AG20443 (cell line): ENCODE data around the gene PRSS27.

ENCODE experiments used
- DNase-seq: peaks from one replicate; pipeline ENCODE4 v3.0.0; 2012; ENCODE audit warnings: low spot score, mixed read lengths

The PRSS27 gene

DNA sequence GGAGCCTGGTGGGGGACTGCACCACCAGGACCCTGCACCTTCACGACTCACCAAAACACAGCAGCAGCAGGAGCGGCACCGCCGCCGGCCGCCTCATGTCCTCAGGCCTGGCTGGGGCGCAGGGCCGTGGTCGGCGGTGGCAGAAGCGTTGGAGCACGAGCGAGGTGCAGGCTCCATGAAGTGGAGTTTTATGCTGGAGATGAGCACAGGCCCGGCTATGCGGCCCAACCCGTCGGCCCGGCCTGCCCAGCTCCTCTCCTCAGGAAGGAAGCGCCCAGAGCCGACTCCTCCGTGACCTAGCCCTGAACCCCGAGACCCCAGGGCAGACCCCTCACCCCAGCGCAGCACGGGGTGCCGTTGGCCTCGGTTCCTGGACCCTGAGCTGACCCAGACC lies at the start of gene PRSS27:
Gene PRSS27, minus strand, starts transcription at position 161 of the 394 bp plus-strand sequence. Its CDS starts 64 bp downstream, at position 97.
- no peak for DNase-seq

DNA sequence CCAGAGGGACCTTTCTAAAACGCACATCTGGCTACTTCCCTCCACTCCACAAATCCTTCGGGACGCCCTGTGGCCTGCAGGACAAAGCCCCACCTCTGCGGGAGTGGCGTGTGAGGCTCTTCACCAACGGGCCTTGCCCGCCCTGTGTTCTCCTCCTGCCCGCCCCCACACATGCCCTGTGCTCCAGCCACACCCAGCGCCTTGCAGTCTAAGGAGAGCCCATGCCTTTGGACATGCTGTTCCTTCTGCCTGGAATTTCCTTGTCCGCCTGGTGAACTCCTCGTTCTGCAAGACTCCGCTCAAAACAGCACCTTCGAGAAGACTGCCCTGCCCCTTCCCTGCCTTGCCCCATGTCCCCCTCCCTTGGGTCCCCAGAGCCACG lies 49.6 kb upstream of the PRSS27 start:
- DNase-seq, result peak; percentile 37

DNA sequence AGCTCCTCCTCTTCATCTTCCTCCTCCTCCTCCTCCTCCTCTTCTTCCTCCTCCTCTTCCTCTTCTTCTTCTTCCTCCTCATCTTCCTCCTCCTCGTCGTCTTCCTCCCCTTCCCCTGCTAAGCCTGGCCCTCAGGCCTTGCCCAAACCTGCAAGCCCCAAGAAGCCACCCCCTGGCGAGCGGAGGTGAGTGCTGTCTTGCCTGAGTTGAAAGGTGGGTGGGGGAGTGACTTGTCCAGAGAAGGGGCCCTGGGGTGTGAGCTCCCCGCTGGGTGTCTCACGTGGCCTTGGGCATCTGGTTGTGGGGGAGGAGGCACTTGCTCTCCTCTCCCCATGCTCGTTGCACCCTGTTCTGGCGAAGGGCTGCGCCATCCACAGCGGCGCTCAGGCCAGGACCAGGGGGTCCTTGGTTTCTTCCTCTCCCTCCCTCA lies 49.1 kb upstream of the PRSS27 start:
- no peak for DNase-seq

DNA sequence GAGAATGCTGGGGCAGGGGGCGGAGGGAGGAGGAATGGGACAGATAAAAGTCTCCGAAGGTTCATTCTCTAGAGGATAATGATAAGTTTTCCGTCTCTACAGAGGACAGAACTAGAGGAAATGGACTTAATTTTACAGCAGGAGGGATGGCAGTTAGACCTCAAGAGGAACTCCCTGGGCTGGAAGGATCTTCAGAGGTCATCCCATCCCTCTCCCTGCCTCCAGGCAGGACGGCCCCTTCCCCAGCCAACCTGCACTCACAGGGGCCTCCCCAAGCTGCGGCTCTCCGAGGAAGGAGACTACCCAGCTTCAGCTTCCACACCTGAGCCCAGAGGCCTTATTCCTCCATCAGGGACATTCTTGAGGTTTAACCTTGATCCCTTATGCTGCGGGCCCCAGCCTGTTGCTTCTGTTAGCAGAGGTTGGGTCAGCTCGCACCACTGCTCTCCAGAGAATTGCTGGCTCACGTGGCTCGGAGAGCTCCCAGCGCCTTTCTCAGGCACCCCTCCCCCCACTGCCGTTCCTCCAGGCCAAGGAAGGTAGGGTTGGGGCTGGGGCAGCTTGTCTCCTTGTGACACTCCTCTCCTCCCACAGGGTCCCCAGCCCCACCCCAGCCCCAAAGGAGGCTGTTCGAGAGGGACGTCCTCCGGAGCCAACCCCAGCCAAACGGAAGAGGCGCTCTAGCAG lies 48.5 kb upstream of the PRSS27 start:
- DNase-seq, result no peak

DNA sequence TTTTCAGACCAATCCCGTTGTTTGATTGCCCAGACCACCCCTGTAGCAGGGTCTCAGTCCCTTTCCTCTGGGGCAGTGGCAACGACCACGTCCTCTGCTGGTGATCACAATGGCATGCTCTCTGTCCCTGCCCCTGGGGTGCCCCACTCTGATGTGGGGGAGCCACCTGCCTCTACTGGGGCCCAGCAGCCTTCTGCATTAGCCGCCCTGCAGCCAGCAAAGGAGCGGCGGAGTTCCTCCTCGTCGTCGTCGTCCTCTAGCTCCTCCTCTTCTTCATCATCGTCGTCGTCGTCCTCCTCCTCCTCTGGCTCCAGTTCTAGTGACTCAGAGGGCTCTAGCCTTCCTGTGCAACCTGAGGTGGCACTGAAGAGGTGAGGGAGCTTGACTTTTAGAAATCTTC lies 47.9 kb upstream of the PRSS27 start:
- DNase-seq, result no peak

DNA sequence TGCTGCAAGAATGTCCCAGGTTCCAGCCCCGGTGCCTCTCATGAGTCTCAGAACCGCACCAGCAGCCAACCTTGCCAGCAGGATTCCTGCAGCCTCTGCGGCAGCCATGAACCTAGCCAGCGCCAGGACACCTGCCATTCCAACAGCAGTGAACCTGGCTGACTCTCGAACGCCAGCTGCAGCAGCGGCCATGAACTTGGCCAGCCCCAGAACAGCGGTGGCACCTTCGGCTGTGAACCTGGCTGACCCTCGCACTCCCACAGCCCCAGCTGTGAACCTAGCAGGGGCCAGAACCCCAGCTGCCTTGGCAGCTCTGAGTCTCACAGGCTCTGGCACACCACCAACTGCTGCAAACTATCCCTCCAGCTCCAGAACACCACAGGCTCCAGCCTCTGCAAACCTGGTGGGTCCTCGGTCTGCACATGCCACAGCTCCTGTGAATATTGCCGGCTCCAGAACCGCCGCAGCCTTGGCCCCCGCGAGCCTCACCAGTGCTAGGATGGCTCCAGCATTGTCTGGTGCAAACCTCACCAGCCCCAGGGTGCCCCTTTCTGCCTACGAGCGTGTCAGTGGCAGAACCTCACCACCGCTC lies 47.2 kb upstream of the PRSS27 start:
- DNase-seq, result no peak

DNA sequence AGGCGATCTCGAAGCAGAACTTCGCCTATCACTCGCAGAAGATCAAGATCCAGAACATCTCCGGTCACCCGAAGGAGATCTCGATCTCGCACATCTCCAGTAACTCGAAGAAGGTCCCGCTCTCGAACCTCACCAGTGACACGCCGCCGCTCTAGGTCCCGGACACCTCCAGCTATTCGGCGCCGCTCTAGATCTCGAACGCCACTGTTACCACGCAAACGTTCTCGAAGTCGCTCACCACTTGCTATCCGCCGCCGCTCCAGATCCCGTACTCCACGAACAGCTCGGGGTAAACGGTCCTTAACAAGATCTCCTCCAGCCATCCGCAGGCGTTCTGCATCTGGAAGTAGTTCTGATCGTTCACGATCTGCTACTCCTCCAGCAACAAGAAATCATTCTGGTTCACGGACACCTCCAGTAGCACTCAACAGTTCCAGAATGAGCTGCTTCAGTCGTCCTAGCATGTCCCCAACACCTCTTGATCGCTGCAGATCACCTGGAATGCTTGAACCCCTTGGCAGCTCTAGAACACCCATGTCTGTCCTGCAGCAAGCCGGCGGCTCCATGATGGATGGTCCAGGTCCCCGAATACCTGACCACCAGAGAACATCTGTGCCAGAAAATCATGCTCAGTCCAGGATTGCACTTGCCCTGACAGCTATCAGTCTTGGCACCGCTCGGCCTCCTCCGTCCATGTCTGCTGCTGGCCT lies 46.6 kb upstream of the PRSS27 start:
- DNase-seq, result no peak

DNA sequence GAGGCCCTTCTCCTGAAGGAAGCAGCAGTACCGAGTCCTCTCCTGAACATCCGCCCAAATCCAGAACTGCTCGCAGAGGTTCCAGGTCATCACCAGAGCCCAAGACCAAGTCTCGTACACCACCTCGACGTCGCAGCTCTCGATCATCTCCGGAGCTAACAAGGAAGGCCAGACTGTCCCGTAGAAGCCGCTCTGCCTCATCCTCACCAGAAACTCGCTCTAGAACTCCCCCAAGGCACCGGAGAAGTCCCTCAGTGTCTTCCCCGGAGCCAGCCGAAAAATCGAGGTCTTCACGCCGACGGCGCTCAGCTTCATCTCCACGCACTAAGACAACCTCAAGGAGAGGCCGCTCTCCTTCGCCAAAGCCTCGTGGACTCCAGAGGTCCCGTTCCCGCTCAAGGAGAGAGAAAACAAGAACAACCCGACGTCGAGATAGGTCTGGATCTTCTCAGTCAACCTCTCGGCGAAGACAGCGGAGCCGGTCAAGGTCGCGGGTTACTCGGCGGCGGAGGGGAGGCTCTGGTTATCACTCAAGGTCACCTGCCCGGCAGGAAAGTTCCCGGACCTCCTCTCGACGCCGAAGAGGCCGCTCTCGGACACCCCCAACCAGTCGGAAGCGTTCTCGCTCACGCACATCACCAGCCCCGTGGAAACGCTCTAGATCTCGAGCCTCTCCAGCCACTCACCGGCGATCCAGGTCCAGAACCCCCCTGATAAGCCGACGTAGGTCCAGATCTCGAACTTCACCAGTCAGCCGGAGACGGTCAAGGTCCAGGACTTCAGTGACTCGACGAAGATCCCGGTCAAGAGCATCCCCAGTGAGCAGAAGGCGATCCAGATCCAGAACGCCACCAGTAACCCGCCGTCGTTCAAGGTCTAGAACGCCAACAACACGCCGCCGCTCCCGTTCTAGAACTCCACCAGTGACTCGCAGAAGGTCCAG lies 45.7 kb upstream of the PRSS27 start:
- no peak for DNase-seq

DNA sequence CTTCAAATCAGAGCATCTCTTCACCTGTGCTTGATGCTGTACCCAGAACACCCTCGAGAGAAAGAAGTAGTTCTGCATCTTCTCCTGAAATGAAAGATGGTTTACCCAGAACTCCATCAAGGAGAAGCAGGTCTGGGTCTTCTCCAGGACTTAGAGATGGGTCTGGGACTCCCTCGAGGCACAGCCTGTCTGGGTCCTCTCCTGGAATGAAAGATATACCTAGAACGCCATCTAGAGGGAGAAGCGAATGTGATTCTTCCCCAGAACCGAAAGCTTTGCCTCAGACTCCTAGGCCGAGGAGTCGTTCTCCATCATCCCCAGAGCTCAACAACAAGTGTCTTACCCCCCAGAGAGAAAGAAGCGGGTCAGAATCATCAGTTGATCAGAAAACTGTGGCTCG lies 44.7 kb upstream of the PRSS27 start:
- DNase-seq, result no peak

DNA sequence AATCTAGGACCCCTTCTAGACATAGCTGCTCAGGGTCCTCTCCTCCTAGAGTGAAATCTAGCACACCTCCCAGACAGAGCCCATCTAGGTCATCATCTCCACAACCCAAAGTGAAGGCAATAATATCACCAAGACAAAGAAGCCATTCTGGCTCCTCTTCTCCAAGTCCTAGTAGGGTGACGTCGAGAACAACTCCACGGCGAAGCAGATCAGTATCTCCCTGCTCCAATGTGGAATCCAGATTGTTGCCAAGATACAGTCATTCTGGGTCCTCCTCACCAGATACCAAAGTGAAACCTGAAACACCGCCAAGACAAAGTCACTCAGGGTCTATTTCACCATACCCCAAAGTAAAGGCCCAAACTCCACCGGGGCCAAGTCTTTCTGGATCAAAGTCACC lies 43.1 kb upstream of the PRSS27 start:
- DNase-seq, result no peak

DNA sequence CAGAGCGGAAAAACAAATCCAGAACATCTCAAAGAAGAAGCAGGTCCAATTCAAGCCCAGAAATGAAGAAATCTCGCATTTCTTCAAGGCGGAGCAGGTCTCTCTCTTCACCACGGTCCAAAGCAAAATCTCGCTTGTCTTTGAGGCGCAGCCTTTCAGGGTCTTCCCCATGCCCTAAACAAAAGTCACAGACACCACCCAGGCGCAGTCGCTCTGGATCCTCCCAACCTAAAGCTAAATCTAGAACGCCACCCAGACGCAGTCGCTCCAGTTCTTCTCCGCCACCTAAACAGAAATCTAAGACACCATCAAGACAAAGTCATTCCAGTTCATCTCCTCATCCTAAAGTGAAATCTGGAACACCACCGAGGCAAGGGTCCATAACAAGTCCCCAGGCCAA lies 42.7 kb upstream of the PRSS27 start:
- DNase-seq, result no peak

DNA sequence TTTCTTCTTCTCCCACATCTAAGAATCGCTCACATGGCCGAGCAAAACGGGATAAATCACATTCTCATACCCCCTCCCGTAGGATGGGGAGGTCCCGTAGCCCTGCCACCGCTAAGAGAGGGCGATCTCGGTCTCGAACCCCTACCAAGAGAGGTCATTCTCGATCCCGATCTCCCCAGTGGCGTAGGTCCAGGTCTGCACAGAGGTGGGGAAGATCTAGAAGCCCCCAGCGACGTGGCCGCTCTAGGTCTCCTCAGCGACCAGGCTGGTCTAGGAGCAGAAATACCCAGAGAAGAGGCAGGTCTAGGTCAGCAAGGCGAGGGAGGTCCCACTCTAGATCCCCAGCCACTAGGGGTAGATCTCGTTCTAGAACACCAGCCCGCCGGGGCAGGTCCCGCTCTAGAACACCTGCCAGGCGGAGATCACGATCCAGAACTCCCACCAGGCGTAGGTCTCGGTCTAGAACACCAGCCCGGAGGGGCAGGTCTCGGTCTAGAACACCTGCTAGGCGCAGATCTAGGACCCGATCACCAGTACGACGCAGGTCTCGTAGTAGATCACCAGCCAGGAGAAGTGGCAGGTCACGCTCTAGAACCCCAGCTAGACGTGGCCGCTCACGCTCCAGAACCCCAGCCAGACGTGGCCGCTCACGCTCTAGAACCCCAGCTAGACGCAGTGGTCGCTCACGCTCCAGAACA lies 42.0 kb upstream of the PRSS27 start:
- no peak for DNase-seq

DNA sequence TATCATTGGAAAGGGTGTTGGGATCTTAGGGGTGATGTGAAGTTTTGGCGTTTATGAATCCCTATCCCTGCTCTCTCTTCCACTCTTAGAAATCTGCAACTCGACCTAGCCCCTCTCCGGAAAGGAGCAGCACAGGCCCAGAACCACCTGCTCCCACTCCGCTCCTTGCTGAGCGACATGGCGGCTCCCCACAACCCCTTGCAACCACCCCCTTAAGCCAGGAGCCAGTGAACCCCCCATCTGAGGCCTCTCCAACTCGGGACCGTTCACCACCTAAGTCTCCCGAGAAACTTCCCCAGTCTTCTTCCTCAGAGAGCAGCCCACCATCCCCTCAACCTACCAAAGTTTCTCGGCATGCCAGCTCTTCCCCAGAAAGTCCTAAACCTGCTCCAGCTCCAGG lies 41.4 kb upstream of the PRSS27 start:
- DNase-seq, result no peak

DNA sequence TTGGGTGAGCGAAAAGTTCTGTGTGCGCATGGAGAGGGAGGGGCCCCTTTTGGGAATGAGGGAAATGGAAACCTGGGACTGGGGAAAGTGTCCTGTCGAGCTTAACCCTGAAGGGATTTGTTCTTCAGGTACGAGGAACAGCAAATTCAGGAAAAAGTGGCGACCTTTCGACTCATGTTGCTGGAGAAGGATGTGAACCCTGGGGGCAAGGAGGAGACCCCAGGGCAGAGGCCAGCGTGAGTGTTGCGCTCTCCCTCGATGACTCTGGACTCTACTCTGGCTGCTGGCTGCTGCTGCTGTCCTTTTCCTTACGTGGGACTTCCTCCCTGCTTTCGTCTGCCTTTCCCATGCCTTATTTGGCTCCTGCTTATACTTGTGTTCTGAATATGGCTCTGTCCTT lies 37.3 kb upstream of the PRSS27 start:
- DNase-seq, result no peak

DNA sequence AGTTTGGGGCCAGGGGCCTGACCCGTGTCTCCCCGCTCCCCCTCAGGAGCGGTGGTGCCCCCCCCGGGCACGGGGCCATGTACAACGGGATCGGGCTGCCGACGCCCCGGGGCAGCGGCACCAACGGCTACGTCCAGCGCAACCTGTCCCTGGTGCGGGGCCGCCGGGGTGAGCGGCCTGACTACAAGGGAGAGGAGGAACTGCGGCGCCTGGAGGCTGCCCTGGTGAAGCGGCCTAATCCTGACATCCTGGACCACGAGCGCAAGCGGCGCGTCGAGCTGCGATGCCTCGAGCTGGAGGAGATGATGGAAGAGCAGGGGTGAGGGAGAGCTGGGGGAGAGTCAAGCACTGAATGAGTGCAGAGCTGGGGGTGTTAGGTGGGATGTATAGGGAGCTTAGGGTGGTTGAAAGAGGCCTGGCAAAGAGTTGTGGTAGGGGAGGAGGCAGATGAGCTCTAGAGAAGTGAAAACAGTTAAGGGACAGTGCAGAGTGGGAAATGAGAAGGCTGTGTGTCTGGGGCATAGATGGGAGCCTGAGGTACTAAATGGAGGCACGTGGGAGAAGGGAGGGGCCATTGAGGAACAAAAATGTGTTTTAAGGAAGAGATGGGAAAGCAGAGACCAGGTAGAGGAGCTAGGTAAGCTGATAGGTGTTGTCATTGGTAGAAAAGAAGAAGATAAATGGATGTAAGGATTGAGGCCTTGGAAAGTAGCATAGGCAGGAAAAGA lies 36.4 kb upstream of the PRSS27 start:
- no peak for DNase-seq

DNA sequence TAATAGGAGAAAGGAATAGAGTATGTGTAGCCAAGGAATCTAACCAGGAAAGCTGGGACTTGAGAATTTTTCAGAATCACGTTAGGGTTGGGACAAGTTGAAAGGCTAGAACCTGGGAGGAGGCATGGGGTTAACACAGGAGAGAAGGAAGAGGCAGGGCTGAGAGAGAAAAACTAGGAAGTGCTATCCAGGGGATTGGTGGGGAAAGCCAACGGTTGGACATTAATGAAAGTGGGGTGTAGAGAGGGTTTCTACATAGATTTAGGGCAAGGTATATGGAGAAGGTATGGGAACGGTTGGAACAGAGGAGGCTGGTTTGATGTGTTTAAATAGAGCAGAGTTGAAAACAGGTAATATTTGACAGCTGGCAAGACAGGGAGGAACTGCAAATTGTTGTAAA lies 35.1 kb upstream of the PRSS27 start:
- DNase-seq, result no peak

DNA sequence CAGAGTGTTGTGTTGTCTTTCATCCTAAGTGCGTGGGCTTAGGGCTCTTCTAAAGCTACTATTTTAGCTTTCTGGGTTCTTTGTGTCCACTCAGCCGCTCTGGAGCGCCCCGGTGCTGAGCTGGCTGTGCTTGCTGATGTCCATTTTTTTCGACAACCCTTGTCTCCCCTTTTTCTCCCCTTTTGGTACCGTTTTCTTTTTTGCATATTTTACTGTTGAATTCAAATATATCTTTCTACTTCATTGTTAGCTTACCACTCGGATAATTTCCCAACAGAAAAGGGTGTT lies 33.7 kb upstream of the PRSS27 start:
- DNase-seq, result no peak

DNA sequence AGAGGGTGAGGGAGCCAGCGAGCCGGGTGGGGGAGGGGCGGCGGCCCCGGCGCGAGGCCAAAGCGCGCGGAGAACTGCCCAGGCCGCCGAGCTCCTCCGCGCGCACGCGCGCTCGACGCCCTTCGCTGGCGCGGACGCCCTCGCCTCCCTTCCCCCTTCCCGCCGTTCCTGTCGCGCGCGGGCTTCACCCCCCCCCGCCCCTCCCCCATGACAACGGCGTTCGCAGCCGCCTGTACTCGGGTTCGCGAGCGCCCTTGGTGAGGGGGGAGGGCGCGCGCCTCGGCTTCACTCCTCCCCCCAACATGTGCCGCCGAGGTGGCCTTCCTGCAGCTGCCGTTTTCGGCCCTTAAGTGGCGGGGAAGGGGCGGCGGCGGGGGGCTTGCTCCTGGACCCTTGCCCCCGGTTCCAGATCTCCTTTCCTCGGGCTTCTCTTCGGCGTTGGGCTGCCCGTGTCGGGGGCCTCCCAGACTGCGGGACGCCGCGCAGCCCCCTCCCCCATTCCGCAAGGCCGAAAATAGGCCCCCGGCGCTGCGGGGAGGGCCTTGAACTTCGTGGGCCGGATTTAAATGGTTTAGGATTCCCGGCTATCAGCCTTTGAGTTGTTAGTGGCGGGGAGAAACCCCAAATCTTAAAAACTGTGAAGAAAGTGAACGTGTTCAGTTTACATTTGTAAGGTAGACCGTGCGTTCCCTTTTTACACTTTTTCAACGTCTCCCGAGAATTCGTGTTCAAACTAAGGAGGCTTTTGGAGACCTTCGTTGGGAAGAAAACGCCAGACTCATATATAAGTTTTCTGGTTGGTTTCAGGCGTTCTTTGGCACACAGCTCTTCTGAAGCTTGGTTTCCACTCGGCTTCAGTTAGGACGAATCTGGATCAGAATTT lies 33.1 kb upstream of the PRSS27 start:
- DNase-seq, result peak; percentile 96

DNA sequence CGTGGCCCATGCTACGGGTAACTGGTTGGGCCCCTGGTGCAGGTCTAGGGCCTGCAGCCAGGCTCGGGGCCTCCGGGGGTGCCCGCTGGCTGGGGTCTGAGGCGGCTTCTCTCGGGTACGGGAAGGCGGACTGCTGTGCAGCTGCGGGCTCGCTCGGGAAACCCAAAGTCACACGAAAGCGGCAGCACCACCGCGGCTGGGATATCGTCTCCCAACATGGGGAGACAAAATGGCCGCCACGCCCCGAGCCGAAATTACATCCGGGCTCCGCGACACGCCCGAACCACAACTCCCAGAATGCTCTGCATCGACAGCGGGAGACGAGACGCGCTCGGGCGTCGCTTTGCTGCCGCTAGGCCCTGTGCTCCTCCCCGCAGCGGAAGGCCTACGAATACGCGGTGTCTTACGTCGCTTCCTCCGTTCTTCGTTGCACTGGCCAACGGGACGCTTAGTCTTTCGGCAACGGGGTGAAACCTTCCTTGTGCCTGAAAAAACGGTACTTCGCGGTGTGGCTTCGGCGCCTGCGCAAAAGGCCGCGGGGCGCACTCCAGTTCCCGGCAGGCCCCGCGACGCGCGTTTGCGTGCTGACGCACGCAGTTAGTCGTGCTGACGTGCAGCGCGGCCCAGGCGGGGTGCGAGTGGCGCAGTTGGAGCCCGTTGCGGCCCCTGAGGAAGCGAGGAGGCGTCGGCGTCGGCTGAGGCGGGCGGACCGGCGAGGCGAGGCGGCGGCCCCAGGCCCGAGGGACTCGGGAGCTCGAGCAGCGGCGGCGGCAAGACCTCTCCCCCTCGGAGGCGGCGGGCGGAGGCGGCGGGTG lies 32.2 kb upstream of the PRSS27 start, which contains the start of gene SRRM2:
Gene SRRM2, plus strand, starts transcription at position 604 of the 815 bp plus-strand sequence. CDS start 3,727 bp downstream, outside the sequence.
- DNase-seq, result peak; percentile 98
